LNCaP clone FGC (cell line): ENCODE results near the gene INCENP.
"Not testable (repeated sequence)": the region's sequence is repeated elsewhere in the genome, so short reads cannot be mapped to it uniquely, and the experiment has no call there.

Source experiments
- DNase-seq: peaks from one replicate; pipeline ENCODE4 v3.0.0-alpha.2; 2011; ENCODE audit warnings: low read depth
- H3K4me3 ChIP-seq: 2 replicates; pipeline ENCODE4 v1.5.1; 2011; ENCODE audit warnings: mild to moderate bottlenecking, low read depth, low read length, control low read depth
- CTCF ChIP-seq: IDR thresholded peaks from 2 replicates; pipeline ENCODE4 v1.5.1; 2012; ENCODE audit warnings: mild to moderate bottlenecking; ENCODE audit not compliant: control insufficient read depth, insufficient read depth; ENCODE audit errors: extremely low read depth

INCENP gene

GRCh38 chr11:62190011-62190410 lies 66.2 kb downstream of the INCENP start, which contains the start of gene SCGB1D1:
TSS of gene SCGB1D1 (plus strand) at chr11:62190216. CDS start at chr11:62190285, 69 bp downstream.
- no peak for TF ChIP-seq CTCF
- no peak for DNase-seq
- H3K4me3 ChIP-seq = no peak within 1 kb of the TSS

DNA sequence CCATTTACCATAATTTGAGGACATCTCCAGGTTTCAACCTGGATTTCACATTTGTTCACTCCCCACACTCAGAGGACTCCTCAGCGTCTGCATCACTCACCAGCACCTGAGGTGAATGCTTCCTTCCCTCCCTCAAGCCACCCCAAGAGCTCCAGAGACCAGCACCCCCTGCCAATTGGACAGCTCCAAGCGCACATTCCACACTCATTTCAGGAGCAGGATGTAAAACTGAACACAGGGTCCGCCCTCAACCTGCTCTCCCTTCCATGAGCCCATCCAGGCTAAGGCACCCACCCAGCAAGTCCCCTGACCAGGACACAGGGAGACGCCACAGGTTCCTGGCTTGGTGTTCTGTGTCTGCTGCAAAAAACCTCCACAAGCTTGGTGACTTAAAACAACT lies 70.1 kb downstream of the INCENP start:
- no peak for DNase-seq
- TF ChIP-seq CTCF = no peak
- no peak overlapping the region for H3K4me3 ChIP-seq

GRCh38 chr11:62195010-62195409 lies 71.2 kb downstream of the INCENP start:
- not testable (repeated sequence) for H3K4me3 ChIP-seq, DNase-seq

GRCh38 chr11:62195945-62196344 lies 72.1 kb downstream of the INCENP start:
- no peak overlapping the region for H3K4me3 ChIP-seq
- TF ChIP-seq CTCF = no peak
- DNase-seq = no peak

GRCh38 chr11:62197400-62197799 lies 73.6 kb downstream of the INCENP start:
- DNase-seq, H3K4me3 ChIP-seq: not testable (repeated sequence)

GRCh38 chr11:62201376-62201775 lies 77.6 kb downstream of the INCENP start:
- no peak overlapping the region for H3K4me3 ChIP-seq
- DNase-seq = no peak
- TF ChIP-seq CTCF = no peak
